Retinal pigment epithelial cell (primary cell): ENCODE measurements around the gene GAL3ST3.

Experiments
- DNase-seq: peaks from one replicate; pipeline ENCODE4 v3.0.0-alpha.2; 2010; ENCODE audit warnings: low read depth
- H3K4me3 ChIP-seq: 2 replicates; pipeline ENCODE4 v1.5.1; 2011; ENCODE audit warnings: mild to moderate bottlenecking, low read length, control low read depth, moderate library complexity
- CTCF ChIP-seq: conservative IDR thresholded peaks from 2 replicates; pipeline ENCODE4 v1.5.1; 2011; ENCODE audit warnings: low read depth, low read length, control low read depth, inconsistent platforms

Gene GAL3ST3

GRCh38 chr11:66042996-66043906 is 5.7 kb downstream of the GAL3ST3 start:
- no peak for DNase-seq
- TF ChIP-seq CTCF = no peak
- H3K4me3 ChIP-seq = no peak overlapping the region

- no peak for TF ChIP-seq CTCF
- DNase-seq = no peak
- H3K4me3 ChIP-seq = no peak overlapping the region
Measured at GRCh38 chr11:66042227-66042995, 6.5 kb downstream of the GAL3ST3 start.

GRCh38 chr11:66039765-66040164 is 9.2 kb downstream of the GAL3ST3 start:
- no peak for TF ChIP-seq CTCF
- no peak for DNase-seq
- H3K4me3 ChIP-seq = no peak overlapping the region

- no peak for TF ChIP-seq CTCF
- H3K4me3 ChIP-seq = no peak overlapping the region
Measured at GRCh38 chr11:66037327-66037726, 11.6 kb downstream of the GAL3ST3 start.

GRCh38 chr11:66036334-66036710 is 12.6 kb downstream of the GAL3ST3 start:
- no peak for DNase-seq
- no peak overlapping the region for H3K4me3 ChIP-seq
- no peak for TF ChIP-seq CTCF

More at GRCh38 chr11:66037327-66037726, 11.6 kb downstream of the GAL3ST3 start:
- DNase-seq = no peak

- no peak overlapping the region for H3K4me3 ChIP-seq
- DNase-seq = no peak
- no peak for TF ChIP-seq CTCF
Measured at GRCh38 chr11:66035653-66036333, 13.2 kb downstream of the GAL3ST3 start.
